ENCODE data around the gene CPNE9. TPM values are rescaled to one million over a fixed set of nuclear protein-coding genes. Genes with fewer than 3 reads are reported as not detected.

CPNE9 gene
- total and polyA plus RNA-seq, 2 of the 8 experiments (the other 6 are each of a cell fraction or from before 2014, with no cell fraction given), result 4.8 to 6.0 TPM

DNA sequence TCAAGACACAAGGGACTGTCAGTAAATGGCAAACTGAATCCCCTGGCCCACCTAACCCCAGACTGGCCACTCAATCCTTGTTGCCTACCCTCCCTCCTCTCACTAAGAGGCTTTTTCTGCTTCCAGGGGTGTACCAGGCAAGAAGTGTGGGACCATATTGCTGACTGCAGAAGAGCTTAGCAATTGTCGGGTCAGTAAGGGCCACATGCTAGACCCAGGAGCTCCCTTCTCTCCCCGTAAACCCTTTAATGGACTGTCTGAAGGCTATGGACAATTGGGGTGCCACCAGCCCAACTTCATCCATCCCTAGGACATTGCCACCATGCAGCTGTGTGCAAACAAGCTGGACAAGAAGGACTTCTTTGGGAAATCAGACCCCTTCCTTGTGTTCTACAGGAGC lies 8.8 kb downstream of the CPNE9 start:
- ChIA-PET POLR2A (ENCODE audit: partially characterized antibody) (interaction anchor here (1.2 kb wide), 1 partner anchor 12 kb away, joined by 3 read pairs; no protein-coding TSS in a partner anchor), CTCF (ENCODE audit: partially characterized antibody) (interaction anchor here (0.9 to 8.8 kb wide), 6 partner anchors 10 to 741 kb away, joined by 3 to 84 read pairs (median 4); no protein-coding TSS in a partner anchor)
- no peak overlapping the region for H3K14ac ChIP-seq (ENCODE audit: insufficient read length)
- no peak overlapping the region for H3K18ac ChIP-seq (ENCODE audit: extremely low read depth, low read length)
- no peak for FAIRE-seq
- no peak overlapping the region for H3K4me2 ChIP-seq (ENCODE audit: insufficient read depth in 1 of 2, low read depth in 2 of 2, low read length in 2 of 2)
- H2BK5ac ChIP-seq (ENCODE audit: low read depth, low read length), result no peak overlapping the region
- no peaks in the 10 kb centered on the region for H3K79me2 ChIP-seq (ENCODE audit: control insufficient read depth in 1 of 2, insufficient read depth in 2 of 2, low read length in 2 of 2)
- no peaks in the 10 kb centered on the region for H3K9me3 ChIP-seq (ENCODE audit: insufficient read depth in 2 of 2, low read depth in 1 of 2, low read length in 1 of 2)
- no peaks in the 10 kb centered on the region for H3K36me3 ChIP-seq (ENCODE audit: control insufficient read depth in 2 of 4, insufficient read depth in 4 of 4, low read length in 3 of 4)
- H4K8ac ChIP-seq (ENCODE audit: extremely low read depth, insufficient read depth, low read length), result no peak overlapping the region
- no peak overlapping the region for H2BK12ac ChIP-seq (ENCODE audit: low read depth, low read length)
- H3K79me1 ChIP-seq (ENCODE audit: low read depth, low read length), result no peaks in the 10 kb centered on the region
- no peak overlapping the region for H2AFZ ChIP-seq (ENCODE audit: low read length)
- H3K4me1 ChIP-seq (replicated peaks in 1 of 4; ENCODE audit: control insufficient read depth in 3 of 4, insufficient read depth in 4 of 4, low read length in 3 of 4), result peaks cover 0 to 3% (median 0%) of the 10 kb centered on the region in 4 experiments; a peak in 1 of 7 replicates
- H3K4ac ChIP-seq (replicated peaks; ENCODE audit: insufficient read length, low read depth, low read length), result no peak overlapping the region
- H2BK15ac ChIP-seq (ENCODE audit: low read length), result no peak overlapping the region
- WGBS, 2 experiments (ENCODE audit: extremely low coverage in 1 of 2, insufficient coverage in 1 of 2, insufficient read length in 1 of 2, insufficient replicate concordance in 2 of 2, low coverage in 1 of 2, low lambda C conversion rate in 2 of 2, missing lambda C conversion rate in 1 of 2), result 76% methylated on average over 2 of the region's 2 CpGs; no CpG with 5 or more reads in 1 of the 2 experiments
- H2BK120ac ChIP-seq (replicated peaks; ENCODE audit: low read depth, low read length), result no peak overlapping the region
- H3K9ac ChIP-seq (replicated peaks in 1 of 4; ENCODE audit: extremely low read depth in 1 of 4, low read depth in 3 of 4, low read length in 3 of 4), result no peak overlapping the region
- peaks cover 4% of the 10 kb centered on the region; the same call in 1 of the 2 replicates for H3K23me2 ChIP-seq (ENCODE audit: low read depth, low read length)
- TF ChIP-seq TBP (IDR thresholded peaks at IDR 0.05; ENCODE audit: low read depth, low read length), result no peak
- no peak for TF ChIP-seq TCF12 (IDR thresholded peaks at IDR 0.05; ENCODE audit: low read depth, low read length)
- no peak for TF ChIP-seq POLR2A (IDR thresholded peaks at IDR 0.05; ENCODE audit: control extremely low read depth in 1 of 2, low read depth in 2 of 2, low read length in 2 of 2)
- TF ChIP-seq PHF8 (conservative IDR thresholded peaks at IDR 0.05; ENCODE audit: low read depth, low read length), result no peak
- TF ChIP-seq, protein P1, sequence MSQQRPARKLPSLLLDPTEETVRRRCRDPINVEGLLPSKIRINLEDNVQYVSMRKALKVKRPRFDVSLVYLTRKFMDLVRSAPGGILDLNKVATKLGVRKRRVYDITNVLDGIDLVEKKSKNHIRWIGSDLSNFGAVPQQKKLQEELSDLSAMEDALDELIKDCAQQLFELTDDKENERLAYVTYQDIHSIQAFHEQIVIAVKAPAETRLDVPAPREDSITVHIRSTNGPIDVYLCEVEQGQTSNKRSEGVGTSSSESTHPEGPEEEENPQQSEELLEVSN (IDR thresholded peaks at IDR 0.05), result no peak
- TF ChIP-seq CTBP2 (IDR thresholded peaks at IDR 0.05; ENCODE audit: borderline replicate concordance, insufficient read depth, insufficient read length, low read length), result no peak
- no peak for TF ChIP-seq GABPA (IDR thresholded peaks at IDR 0.05; ENCODE audit: borderline replicate concordance, insufficient read depth, low read length)
- no peak for TF ChIP-seq JUN (IDR thresholded peaks at IDR 0.05; ENCODE audit: low read depth, low read length)
- TF ChIP-seq POLR2AphosphoS5 (IDR thresholded peaks at IDR 0.05; ENCODE audit: low read depth, low read length), result no peak
- TF ChIP-seq SP4 (IDR thresholded peaks at IDR 0.05; ENCODE audit: low read length), result no peak
- H3K4me3 ChIP-seq (ENCODE audit: extremely low read depth in 1 of 4, insufficient read depth in 2 of 4, low read depth in 3 of 4, low read length in 4 of 4), result no peak overlapping the region
- no peak overlapping the region for H3K56ac ChIP-seq (replicated peaks; ENCODE audit: insufficient read length, low read depth, low read length)
- H4K20me1 ChIP-seq (replicated peaks in 1 of 2; ENCODE audit: control insufficient read depth in 1 of 2, insufficient read depth in 2 of 2, low read length in 2 of 2), result peaks cover 0 to 2% of the 10 kb centered on the region in 2 experiments
- no peak overlapping the region for H4K91ac ChIP-seq (replicated peaks; ENCODE audit: insufficient read length, low read length)
- DNase-seq (ENCODE audit: low read depth in 1 of 2, low spot score in 2 of 2), result no peak
- no peak overlapping the region for H2AK5ac ChIP-seq (ENCODE audit: low read depth, low read length)
- H3K23ac ChIP-seq (ENCODE audit: insufficient read length), result no peak overlapping the region
- H2BK20ac ChIP-seq (ENCODE audit: low read length), result no peak overlapping the region
- H3K27ac ChIP-seq (ENCODE audit: low read depth, low read length), result no peak overlapping the region
- H4K5ac ChIP-seq (ENCODE audit: insufficient read length, low read depth, low read length), result no peak overlapping the region
- peaks cover 0 to 3% (median 0%) of the 10 kb centered on the region in 4 experiments; a peak in 2 of 7 replicates for H3K27me3 ChIP-seq (replicated peaks in 1 of 4; ENCODE audit: control insufficient read depth in 3 of 4, extremely low read depth in 1 of 4, insufficient read depth in 3 of 4, low read length in 3 of 4)
